PC-9 (cell line): ENCODE measurements around the gene PDE8A. TPM values are rescaled to one million over a fixed set of nuclear protein-coding genes. Genes with fewer than 3 reads are reported as not detected.

Experiments used
- BruUV-seq: library from RNA; stranded (reverse); fragments of 400-500 nt; replicated peaks from 2 replicates; lab custom pipeline; 2021; lab: Mats Ljungman, UMichigan
- CTCF ChIA-PET: fragments of 300-600 bp; sonication (Branson Sonifier 250); formaldehyde crosslinking; loops from one replicate; lab custom pipeline; 2022; ENCODE audit warnings: antibody characterized with exemption; lab: Charles Lee
- POLR2A ChIA-PET: fragments of 300-600 bp; sonication (Branson Sonifier 250); formaldehyde crosslinking; loops from one replicate; lab custom pipeline; 2022; ENCODE audit warnings: antibody characterized with exemption; ENCODE audit not compliant: unreplicated experiment; lab: Charles Lee
- DNase-seq, 2 experiments: peaks; one replicate each; pipeline versions ENCODE4 v3.0.0 to v3.0.0-alpha.2; 2015 to 2022; ENCODE audit warnings: mixed read lengths in 1 of 2
- H2AFZ ChIP-seq: fragments of 200-600 bp; sonication (generic); 2 replicates; pipeline ENCODE4 v1.8.1; 2017; ENCODE audit warnings: antibody characterized with exemption
- H3F3A ChIP-seq: fragments of 200-600 bp; sonication (generic); 2 replicates; pipeline ENCODE4 v1.8.1; 2017; ENCODE audit warnings: antibody characterized with exemption, mild to moderate bottlenecking, low read depth; ENCODE audit not compliant: insufficient read depth
- H3K27ac ChIP-seq: fragments of 200-600 bp; sonication (generic); 2 replicates; pipeline ENCODE4 v1.6.1; 2016; ENCODE audit warnings: mixed run types
- H3K27me3 ChIP-seq: fragments of 200-600 bp; sonication (generic); 2 replicates; pipeline ENCODE4 v1.6.1; 2016; ENCODE audit warnings: low read depth, mixed run types; ENCODE audit not compliant: insufficient read depth
- H3K36me3 ChIP-seq: fragments of 200-600 bp; sonication (generic); 2 replicates; pipeline ENCODE4 v1.6.1; 2016; ENCODE audit warnings: low read depth, mixed run types
- H3K4me1 ChIP-seq: fragments of 200-600 bp; sonication (generic); replicated peaks from 2 replicates; pipeline ENCODE4 v1.6.1; 2016; ENCODE audit warnings: mixed run types; ENCODE audit not compliant: insufficient read depth
- H3K4me2 ChIP-seq: fragments of 200-600 bp; sonication (generic); 2 replicates; pipeline ENCODE4 v1.6.1; 2017; ENCODE audit warnings: mixed run types
- H3K4me3 ChIP-seq: fragments of 200-600 bp; sonication (generic); 2 replicates; pipeline ENCODE4 v1.6.1; 2016; ENCODE audit warnings: mixed run types
- H3K79me2 ChIP-seq: fragments of 200-600 bp; sonication (generic); 2 replicates; pipeline ENCODE4 v1.6.1; 2017; ENCODE audit warnings: low read depth, mixed run types
- H3K9me2 ChIP-seq: fragments of 200-600 bp; sonication (generic); 2 replicates; pipeline ENCODE4 v1.8.1; 2017; ENCODE audit warnings: mild to moderate bottlenecking; ENCODE audit not compliant: insufficient read depth
- H3K9me3 ChIP-seq: fragments of 200-600 bp; sonication (generic); 2 replicates; pipeline ENCODE4 v1.8.1; 2016; ENCODE audit warnings: low read depth; ENCODE audit not compliant: insufficient read depth
- H4K20me1 ChIP-seq: fragments of 200-600 bp; sonication (generic); 2 replicates; pipeline ENCODE4 v1.8.1; 2017; ENCODE audit not compliant: insufficient read depth
- EZH2 ChIP-seq: fragments of 200-600 bp; sonication (generic); IDR thresholded peaks from 2 replicates; pipeline ENCODE4 v1.8.0; 2017; ENCODE audit warnings: antibody characterized with exemption, low read depth
- intact Hi-C: fragments of 100-400 bp; cut with micrococcal nuclease; formaldehyde crosslinking; loops from one replicate; pipeline ENCODE4 v1.10.0; 2022; ENCODE audit not compliant: unreplicated experiment
- total RNA-seq: library from RNA; stranded (reverse); gene quantifications from 2 replicates; pipeline ENCODE4 v1.2.3, GENCODE V29; 2021
- TF ChIP-seq, protein P1 (sequence below): fragments of 200-600 bp; sonication (generic); conservative IDR thresholded peaks from 2 replicates; pipeline ENCODE4 v1.6.1; 2017; ENCODE audit warnings: mixed run types, antibody characterized with exemption, mild to moderate bottlenecking, moderate library complexity

PDE8A gene
- total RNA-seq, 1 experiment from 2014 or later, result 47.3 TPM

DNA sequence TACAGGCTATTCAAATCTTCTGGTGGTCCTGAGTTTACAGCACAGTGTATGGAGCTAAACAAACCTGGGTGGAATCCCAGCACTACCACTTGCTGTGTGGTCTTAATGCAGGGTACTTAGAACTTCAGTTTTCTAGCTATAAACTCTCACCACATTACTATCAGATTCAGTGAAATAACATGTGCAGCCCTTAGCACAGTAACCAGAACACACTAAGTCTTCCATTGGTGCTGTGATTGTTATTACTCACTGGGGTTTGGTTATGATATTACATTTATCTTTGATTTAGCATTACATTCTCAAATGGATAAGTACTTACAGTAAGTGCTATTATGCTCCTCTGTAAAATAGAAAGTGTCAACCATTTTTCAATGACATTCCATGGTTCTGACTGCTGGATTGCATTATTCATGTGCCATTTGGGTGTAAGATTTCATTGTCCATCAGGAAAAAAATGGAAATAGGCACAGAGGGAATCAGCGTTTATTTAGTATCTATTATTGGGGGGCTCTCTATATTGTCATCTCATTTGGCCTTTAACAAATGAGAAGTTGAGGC is 81.9 kb downstream of the PDE8A start:
- Histone ChIP-seq H3K79me2 (peaks cover 53% of the 10 kb centered on the region), H3K4me2 (no peak overlapping the region), H3K27ac (no peak overlapping the region), H2AFZ (no peak overlapping the region), H3K4me3 (no peak overlapping the region), H3K9me2 (no peaks in the 10 kb centered on the region), H4K20me1 (no peaks in the 10 kb centered on the region), H3F3A (no peaks in the 10 kb centered on the region), H3K36me3 (no peaks in the 10 kb centered on the region), H3K4me1 (no peaks in the 10 kb centered on the region), H3K27me3 (no peaks in the 10 kb centered on the region), H3K9me3 (peaks cover 12% of the 10 kb centered on the region; the same call in 1 of the 2 replicates)
- TF ChIP-seq, protein P1, sequence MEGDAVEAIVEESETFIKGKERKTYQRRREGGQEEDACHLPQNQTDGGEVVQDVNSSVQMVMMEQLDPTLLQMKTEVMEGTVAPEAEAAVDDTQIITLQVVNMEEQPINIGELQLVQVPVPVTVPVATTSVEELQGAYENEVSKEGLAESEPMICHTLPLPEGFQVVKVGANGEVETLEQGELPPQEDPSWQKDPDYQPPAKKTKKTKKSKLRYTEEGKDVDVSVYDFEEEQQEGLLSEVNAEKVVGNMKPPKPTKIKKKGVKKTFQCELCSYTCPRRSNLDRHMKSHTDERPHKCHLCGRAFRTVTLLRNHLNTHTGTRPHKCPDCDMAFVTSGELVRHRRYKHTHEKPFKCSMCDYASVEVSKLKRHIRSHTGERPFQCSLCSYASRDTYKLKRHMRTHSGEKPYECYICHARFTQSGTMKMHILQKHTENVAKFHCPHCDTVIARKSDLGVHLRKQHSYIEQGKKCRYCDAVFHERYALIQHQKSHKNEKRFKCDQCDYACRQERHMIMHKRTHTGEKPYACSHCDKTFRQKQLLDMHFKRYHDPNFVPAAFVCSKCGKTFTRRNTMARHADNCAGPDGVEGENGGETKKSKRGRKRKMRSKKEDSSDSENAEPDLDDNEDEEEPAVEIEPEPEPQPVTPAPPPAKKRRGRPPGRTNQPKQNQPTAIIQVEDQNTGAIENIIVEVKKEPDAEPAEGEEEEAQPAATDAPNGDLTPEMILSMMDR, result no peak
- no peak for TF ChIP-seq EZH2
- ChIA-PET CTCF (interaction anchor here (0.5 kb wide), 1 partner anchor 52 kb away, joined by 4 read pairs; no protein-coding TSS in a partner anchor), POLR2A (no interaction called here)
- intact Hi-C loops, result no loop called here
- BruUV-seq, result no TSS peak
- no peak for DNase-seq

DNA sequence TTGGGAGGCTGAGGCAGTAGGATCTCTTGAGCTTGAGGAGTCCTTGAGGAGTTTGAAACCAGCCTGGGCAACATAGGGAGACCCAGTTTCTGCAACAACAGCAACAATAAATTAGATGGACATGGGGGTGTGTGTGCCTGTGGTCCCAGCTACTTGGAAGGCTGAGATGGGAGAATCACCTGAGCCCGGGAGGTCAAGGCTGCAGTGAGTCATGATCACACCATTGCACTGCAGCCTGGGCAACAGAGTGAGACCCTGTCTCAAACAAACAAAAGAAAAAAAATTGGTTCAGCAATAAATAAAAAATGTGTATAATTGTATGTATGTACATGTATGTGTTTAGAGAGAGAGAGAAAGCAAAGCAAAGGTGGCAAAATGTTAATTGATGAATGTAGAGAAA is 83.1 kb downstream of the PDE8A start:
- Histone ChIP-seq H3K9me3 (peaks cover 4% of the 10 kb centered on the region; the same call in 1 of the 2 replicates), H3K27ac (no peak overlapping the region), H3K9me2 (no peaks in the 10 kb centered on the region), H3F3A (no peaks in the 10 kb centered on the region), H2AFZ (no peak overlapping the region), H3K36me3 (no peaks in the 10 kb centered on the region), H3K27me3 (no peaks in the 10 kb centered on the region), H3K79me2 (peaks cover 41% of the 10 kb centered on the region), H3K4me2 (no peak overlapping the region), H3K4me3 (no peak overlapping the region), H4K20me1 (no peaks in the 10 kb centered on the region), H3K4me1 (no peaks in the 10 kb centered on the region)
- ChIA-PET CTCF (no interaction called here), POLR2A (no interaction called here)
- TF ChIP-seq, protein P1, result no peak
- no peak for TF ChIP-seq EZH2
- no TSS peak for BruUV-seq
- intact Hi-C loops, result no loop called here
- DNase-seq, result no peak

DNA sequence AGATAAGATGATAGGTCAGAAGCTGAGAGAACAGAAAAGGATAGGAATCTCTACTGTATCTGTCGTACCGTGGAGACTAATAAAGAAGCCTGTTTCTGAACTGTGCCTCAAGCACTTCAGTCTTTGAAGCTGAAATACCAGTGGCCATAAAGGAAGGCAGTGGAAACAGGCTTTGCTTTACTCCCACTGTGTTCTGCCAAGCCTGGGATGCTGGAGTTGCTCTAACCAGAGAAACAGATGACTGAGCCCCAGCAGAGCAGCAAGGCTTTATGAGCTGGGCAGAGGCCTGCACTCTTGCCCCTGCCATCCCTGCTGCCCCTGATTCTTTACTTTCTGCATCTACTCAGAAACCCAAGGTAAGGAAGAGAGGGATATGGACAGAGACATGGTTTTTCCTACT is 89.4 kb downstream of the PDE8A start:
- H3K4me2 ChIP-seq, result no peak overlapping the region
- H3K4me1 ChIP-seq, result no peaks in the 10 kb centered on the region
- TF ChIP-seq, protein P1, result no peak
- TF ChIP-seq EZH2, result no peak
- no peaks in the 10 kb centered on the region for H3K9me2 ChIP-seq
- H3K27me3 ChIP-seq, result no peaks in the 10 kb centered on the region
- intact Hi-C loops, result no loop called here
- H2AFZ ChIP-seq, result no peak overlapping the region
- no peaks in the 10 kb centered on the region for H4K20me1 ChIP-seq
- no peak for DNase-seq
- H3K9me3 ChIP-seq, result no peaks in the 10 kb centered on the region
- no TSS peak for BruUV-seq
- no peak overlapping the region for H3K4me3 ChIP-seq
- H3K36me3 ChIP-seq, result no peaks in the 10 kb centered on the region; the same call in 1 of the 2 replicates
- POLR2A ChIA-PET, result no interaction called here
- CTCF ChIA-PET, result no interaction called here
- no peaks in the 10 kb centered on the region; the same call in 1 of the 2 replicates for H3F3A ChIP-seq
- no peak overlapping the region for H3K27ac ChIP-seq
- H3K79me2 ChIP-seq, result no peaks in the 10 kb centered on the region
